RPMI8226 (cell line): ENCODE measurements around the gene RAD51B.
"Not testable (repeated sequence)": the region's sequence is repeated elsewhere in the genome, so short reads cannot be mapped to it uniquely, and the experiment has no call there.

Experiments used
- DNase-seq: peaks from one replicate; pipeline ENCODE4 v3.0.0-alpha.2; 2015

RAD51B gene

DNA sequence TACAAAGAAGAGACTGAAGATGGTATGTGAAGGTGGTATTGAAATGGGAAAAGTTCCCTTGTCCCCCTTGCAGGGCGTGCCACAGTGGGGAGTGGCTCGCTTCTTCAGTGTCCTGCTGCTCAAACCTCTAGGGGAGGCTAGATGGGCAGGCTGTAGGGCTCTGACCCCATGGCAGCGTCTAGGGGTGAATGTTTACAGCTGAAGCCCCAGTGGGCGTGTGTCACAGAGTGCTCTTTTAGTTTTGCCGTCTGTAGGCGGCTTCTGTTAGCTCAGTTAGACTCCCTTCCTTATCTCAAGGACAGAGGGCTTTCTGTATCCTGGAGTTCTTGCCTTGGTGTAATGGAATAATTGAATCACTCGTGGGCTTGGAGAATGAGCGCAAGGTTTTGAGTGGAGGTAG lies 266.2 kb downstream of the RAD51B start:
- no peak for DNase-seq

DNA sequence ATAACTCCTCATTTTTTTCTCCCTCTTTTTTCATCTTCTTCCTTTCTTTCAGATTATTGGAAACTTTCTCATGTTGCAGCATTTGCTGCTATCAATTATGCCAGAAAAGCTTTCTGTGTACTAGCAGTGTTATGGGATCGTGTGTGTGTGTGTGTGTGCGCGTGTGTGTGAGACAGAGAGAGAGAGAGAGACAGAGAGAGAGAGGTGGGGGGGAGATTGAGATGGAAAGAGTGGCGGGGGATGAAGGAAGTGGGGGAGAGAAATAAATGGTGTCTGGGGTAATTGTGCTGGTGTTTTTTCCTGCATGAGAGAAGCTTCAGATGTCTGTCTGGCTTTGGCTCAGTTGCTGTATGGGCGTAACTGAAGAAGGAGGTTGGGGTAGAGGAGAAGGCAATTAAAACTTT lies 268.9 kb downstream of the RAD51B start:
- no peak for DNase-seq

DNA sequence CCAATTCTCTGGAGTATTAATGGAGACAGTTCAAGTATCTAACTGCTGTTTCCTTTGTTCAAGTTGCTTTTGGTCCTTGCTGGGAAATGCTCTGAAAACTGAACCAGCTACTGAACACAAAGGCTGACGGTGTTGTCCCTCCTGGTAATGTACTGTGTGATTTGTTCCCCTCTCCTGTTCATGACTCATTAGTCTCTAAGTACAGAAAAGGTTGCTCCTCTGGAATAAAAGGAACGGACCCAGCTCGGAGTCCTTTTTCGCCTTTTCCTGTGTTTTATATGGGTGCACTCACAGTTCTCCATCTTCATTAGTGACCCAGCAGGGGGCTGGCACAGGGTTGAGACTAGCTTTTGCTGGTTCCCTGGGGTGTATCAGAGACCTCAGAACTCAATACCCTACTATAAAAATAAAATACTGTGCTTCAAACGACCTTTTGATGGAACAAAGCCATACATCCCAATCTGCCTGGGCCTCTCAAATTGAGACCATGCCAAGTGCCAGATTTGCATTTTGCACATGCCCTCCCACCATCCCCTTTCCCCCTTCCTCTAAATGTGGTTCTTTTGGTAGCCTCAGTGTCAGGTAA lies 269.7 kb downstream of the RAD51B start:
- DNase-seq = no peak

DNA sequence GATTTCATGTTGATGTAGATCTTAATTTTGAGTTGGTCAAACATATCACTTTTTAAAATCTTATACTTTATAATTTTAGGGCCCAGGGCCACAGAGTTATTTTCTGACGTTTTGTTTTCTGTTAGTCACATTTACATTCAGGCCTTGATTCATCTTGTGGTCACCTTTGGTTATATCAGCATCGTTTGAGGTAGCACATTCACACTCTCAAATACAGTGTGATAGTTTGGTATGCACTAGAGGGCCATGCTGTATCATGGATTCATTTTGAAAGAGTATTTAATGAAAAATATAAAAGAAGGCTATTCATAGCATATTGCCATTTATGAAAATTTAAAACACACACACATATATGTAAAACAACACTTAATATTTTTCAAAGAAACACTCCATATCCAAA lies 274.6 kb downstream of the RAD51B start:
- no peak for DNase-seq

DNA sequence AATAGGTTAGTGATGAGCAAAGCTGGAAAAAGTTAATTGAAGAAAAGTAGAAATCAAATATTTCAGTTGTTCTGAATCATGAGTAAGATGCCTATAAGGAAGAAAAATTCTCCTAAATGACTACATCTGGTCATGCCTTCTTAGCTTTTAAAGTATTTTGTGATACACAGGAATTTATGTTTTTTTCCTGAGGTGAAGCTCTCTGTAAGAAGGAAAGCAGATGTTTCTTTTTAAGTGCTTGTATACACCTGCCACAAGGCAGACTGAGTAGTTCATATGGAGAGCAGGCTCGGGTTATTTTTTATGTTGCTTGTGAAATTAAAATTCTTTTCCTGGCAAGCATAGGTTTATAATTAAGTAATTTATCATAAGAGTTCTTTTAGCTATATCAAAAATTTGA lies 275.2 kb downstream of the RAD51B start:
- no peak for DNase-seq

DNA sequence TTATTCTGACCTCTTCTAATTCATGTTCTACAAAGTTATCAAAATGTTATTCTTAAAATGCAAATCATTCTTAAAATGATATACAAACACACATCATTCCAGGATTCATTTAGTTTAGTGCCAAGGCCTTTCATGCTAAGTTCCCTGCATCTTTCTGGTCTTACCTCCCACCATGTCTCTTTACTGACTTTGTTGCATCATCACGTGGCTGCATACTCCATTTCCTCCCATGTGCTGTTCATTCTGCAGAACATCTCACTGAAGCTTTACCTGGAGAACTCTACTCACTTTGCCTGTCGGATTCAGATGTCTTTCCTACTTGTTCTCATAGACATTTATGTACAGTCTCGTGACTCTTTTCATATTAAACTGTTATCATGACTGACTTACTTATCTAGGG lies 278.1 kb downstream of the RAD51B start:
- DNase-seq = no peak

DNA sequence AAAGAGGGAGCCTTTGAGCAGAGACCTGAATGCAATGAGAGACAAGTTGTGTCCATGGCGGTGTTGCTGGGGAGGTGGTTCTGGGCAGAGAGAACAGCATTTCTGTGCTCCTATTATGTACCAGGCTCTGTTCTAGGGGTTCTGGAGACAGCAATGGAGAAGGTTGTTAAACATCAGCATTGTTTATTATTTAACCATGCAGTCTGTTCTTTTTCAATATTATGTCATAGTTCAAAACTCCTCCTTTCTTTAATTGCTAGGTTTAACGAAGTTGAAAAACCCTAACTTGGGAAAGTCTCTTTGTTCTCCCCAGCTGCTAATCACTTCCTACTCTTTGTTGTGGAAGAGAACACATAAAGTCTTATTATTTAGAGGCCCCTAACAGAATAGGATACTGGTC lies 279.3 kb downstream of the RAD51B start:
- DNase-seq = no peak

DNA sequence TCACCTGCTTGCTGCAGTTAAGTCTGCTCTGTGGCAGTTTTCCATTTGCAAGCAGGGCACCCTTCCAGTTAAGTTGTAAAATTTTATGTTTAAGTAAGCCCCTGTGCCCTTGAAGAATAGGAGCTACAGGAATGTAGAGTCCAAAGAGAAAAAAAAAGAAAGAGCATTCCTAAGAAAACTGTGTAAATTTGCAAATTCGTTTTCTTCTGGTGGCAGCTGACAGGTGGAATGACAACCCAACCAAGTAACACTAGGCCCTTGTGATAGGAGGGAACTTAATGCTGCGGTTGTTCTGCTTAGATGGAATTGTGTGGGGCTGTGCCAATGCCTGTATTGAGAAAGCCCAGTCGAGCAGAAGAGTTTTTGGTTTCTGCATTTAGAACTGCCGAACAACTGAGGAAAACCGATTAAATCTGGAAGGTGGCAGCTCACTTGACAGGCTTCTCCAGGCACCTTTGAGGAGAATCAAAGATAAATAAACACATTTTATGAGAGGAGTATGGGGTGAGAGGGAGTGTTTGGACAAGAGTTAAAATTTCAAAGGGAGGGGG lies 280.0 kb downstream of the RAD51B start:
- no peak for DNase-seq

DNA sequence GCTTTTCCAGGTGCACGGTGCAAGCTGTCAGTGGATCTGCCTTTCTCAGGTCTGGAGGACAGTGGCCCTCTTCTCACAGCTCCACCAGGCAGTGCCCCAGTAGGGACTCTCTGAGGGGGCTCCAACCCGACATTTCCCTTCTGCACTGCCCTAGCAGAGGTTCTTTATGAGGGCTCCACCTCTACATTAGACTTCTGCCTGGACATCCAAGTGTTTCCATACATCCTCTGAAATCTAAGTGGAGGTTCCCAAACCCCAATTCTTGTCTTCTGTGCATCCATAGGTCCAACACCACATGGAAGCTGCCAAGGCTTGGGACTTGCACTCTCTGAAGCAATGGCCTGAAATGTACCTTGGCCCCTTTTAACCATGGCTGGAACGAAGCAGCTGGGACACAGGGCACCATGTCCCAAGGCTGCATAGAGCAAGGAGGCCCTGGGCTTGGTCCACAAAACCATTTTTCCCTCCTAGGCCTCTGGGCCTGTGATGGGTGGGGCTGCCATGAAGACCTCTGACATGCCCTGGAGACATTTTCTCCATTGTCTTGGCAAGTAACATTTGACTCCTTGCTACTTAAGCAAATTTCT lies 282.2 kb downstream of the RAD51B start:
- DNase-seq = not testable (repeated sequence)

DNA sequence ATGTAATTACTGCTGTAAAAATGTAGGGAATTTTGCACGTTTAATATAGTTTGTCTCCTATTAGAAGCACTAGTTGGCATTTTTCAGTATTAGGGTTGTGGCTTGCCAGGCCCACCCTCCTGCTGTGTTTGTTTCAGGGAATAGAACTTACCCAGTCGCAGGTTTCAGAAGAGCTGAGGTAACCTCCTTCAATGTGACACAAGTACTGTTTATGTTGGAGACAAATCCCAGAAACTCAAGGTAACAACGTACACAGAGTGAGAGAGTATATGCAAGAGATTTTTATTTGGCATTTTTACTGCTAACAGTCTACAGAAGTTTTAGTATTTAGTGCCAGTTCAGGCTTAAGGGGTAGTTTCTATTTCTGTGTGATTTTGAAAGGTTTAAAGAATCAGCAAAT lies 284.3 kb downstream of the RAD51B start:
- no peak for DNase-seq

DNA sequence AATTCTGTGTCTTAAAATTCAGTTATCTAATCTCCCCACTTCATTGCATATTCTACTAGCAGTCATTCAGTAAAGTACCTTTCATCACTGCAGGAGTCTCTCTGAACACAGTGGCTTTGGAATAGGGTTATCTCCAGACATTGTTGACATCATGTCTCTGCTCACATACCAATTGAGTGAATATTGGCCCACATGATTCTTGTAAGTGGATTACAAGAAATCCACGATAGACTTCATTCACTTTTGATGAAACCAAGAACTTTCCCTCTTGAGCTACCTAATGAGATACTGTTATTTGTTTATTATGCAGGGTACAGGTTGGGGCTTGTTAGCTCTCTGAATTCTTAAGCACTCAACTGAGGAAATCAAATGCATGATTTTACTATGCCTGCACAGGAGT lies 284.9 kb downstream of the RAD51B start:
- DNase-seq = no peak

DNA sequence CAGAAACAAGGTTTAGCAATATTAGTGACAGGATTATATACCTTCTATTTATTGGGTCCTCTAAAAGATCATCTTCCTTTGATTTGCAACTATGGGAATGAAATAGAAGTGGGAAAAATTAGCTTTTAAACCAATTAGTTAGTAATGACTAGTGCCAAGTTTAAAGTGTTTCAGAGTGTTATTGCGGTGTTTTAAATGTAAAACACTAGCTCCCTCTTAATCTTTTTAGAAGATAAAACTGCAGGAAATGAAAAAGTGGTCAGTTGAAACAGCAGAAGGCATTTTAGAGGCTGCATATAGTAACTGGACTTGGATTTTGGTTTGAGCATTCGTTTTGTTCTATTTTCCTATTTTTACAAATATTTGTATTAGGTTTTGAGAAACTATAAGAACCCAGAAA lies 286.2 kb downstream of the RAD51B start:
- no peak for DNase-seq

DNA sequence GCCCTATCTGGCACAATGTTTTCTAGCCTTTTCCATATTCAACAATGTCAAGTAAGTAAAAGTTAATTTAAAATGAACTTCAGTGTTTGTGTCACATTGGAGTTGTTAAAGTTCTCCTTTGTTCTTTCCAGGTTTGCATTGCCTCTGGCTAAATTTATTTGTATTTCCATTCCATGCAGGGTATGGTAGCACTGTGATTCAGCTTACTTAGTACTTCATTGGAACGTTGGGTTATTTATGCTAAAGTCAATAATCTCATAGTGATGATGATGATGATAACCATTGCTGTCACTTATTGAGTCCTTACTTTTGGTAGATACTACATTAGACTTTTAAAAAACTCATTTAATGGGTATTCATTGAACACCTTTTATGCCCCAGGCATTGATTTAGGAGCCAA lies 286.9 kb downstream of the RAD51B start:
- DNase-seq = no peak

DNA sequence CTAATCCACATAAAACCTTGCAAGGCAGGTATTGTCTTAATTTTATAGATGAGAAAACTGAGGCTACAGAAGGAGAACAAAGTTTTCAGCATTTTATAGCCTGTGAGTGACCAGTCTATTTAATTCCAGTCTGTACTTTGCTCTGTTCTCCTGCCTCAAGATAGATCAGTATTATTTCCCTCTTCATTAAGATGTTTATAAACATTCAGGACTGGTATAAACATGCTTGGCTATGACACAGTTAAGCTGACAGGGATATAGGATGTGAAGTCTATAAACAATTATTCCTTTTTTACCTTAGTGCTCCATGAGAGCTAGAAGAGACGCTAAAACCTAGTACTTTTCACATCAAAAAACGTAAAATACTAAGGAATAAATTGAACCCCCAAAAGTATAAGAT lies 287.3 kb downstream of the RAD51B start:
- no peak for DNase-seq

DNA sequence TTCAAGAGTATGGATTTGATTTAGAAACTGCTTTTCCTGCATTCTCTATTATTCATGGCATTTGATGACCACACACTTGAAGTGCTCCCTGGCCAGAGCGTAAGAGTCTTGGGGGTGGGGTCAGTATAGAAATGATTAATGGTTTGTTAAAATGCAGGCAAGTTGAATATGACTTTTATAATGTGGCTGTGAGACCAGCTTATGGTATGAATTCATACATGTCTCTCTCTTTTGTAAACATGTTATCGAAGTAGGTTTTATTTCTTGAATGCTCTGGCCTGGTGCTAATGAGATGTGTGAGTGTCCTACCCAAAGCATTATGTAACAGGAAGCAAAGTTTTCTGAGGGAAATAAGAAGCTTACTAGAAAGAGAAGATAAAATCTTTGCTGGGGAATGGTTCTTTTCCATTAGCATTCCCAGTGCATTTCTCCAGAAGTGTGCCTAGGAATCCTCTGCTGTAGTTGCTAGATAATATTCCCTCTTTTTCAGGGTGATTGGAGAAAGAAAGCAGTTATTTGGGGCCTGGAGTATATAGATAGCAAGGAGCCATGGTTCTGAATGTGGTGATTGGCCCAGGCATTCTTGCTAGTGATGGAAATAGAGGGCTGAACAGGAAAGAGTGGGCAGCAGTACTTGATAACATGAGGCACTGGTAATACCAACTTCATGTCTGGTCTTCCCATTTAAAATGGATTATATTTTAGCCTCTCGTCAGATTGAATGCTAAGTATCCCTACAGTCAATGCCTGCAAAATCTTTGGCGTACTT lies 289.7 kb downstream of the RAD51B start:
- no peak for DNase-seq

DNA sequence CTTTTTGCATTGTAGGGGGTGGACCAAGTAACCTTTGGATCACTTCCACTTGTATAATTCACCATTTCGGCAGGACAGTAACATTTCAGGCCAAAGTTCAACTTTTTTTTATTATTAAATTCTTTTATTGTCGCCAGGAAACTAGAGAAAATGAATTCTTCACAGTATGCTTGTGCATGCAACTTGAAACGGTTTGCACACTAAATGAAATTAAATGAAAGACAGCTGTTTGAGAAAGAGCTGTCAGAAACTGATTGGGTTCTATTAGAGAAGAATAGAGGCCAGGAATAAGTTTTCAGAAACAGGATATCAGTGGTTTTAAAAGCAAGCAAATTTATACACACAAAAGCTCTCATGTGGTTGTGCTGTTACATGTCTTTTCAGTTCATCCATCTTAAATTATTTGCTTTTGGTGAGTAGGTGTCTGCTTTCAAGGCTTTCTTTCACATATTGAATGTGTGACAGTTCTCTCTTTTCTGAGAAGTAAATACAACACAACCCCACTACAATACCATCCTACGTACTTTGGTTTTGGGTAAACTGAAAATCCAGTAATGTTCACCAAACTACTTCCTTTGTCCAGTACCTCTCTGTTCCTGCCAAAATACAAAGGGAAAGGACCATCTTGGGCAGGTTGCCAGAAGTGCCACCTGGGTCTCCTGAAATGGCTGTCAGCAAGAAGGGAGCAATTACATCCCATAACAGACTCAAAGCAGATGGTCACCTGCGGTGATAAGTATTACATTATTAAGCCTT lies 291.7 kb downstream of the RAD51B start:
- DNase-seq = peak; percentile 3

DNA sequence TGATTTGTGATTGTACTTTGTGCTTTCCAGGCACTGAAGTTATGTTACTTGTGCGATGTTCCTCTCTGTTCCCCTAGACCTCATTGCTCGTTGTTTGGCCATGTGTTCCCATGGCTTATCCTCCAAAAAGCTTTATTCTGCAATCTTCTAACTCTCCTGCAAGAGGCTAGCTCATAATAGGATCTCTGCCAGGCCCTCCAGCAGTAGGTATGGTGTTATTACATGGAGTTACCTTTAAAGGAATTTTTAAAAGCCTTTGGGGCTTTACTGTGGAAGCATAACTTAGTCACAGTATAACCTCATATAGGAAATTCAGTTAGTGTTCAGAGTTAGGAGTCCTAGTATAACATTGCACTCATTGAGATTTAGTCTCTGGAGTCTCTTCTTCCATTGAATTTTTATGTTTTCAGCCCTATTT lies 292.3 kb downstream of the RAD51B start:
- no peak for DNase-seq

DNA sequence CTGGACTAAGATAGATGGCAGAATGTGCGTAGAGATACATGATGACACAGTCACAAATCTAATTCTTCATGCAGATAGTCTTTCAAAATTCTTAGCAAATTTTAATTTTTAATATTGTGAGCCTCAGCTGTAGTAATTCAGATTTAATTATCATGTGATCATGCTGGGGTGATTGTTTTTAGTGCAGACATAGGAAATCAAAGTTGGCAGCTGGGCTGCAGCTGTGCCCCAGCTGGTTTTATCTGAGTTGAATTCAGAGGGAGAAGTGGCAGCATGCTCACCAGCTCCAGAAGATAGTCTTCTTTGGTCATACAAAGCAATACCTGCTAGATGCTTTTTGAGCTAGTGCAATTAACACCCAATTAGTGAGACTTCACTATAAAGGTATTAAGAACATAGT lies 292.9 kb downstream of the RAD51B start:
- no peak for DNase-seq

DNA sequence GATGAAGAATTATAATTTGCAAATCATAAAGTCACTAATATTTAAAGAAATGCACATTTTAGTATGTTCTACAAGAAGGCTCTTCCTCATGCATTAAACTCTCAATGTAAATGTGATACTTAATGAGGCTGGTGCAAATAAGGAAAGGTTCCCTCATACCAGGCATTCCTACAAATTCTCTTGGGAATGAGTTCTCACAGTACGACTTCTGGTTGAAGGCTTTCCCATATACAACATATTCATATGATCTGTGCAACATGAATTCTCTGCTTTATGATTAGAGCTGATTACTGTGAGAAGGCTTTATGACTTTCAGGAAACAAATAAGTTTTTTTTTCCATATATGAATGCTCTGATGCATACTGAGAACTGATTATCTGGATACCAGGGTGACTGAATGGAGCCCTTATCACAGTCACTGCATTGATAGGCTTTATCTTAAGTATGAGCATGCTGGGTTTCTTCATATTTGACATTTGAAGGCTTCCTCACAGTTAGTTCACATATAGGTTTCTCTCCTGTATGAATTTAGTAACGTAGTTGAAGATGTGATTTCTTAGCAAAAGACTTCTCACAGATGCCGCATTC lies 293.9 kb downstream of the RAD51B start:
- no peak for DNase-seq

DNA sequence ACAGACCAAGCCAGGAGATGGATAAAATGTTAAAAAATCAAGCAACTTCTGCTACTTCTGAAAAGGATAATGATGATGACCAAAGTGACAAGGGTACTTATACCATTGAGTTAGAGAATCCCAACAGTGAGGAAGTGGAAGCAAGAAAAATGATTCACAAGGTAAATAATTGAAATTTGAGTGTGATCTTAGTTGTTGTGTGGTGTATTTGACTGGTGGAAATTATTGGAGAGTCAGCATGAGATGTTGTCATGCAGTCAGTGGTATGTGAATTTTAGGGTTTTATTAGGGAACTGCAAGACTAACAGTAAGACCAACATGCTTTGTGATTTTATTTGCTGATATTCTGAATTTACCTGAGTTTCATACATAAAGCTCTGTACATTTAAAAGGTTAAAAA lies 296.4 kb downstream of the RAD51B start:
- not testable (repeated sequence) for DNase-seq

DNA sequence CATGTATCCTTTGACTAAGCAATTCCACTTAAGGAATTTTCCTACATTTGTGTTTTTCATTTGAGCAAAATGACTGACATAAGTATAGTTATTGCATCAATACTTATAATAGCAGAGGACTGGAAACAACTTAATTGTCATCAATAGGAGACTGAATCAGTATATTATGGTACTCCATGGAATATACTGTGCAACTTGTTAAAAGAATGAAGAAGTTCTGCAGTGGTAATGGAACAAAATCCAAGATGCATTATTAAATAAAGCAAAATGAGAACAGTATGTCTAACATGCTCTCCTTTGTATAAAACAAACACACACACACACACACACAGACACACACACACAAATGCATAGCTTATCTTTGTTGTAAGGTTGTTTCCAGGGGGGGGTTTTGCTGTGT lies 303.1 kb downstream of the RAD51B start:
- no peak for DNase-seq

DNA sequence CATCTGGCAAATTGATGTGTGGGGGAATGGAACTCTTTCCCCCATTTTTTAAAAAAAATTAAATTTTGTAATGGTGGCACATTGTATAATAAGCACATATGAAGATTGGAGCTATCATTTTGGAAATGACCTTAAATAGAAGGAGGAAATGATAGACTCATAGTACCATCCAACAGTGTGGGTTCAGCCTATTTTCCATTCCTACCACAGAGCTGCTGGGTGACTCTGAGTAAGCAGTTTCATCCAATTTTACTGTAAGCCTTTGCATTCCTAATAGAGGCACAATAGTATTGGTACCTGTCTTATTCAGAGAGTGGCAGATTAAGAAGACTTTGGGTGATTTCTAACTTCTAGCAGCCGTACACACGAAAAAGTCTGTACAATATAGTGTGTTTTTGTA lies 304.5 kb downstream of the RAD51B start:
- no peak for DNase-seq
